GM19324 (cell line): ENCODE data around the gene KAZN.

ENCODE experiments used
- ATAC-seq: cut with Tn5 transposase; IDR thresholded peaks from one replicate; pipeline ENCODE4 v1.9.1; 2021; ENCODE audit warnings: mild to moderate bottlenecking, moderate library complexity; ENCODE audit not compliant: unreplicated experiment, low FRiP score

Gene KAZN

DNA sequence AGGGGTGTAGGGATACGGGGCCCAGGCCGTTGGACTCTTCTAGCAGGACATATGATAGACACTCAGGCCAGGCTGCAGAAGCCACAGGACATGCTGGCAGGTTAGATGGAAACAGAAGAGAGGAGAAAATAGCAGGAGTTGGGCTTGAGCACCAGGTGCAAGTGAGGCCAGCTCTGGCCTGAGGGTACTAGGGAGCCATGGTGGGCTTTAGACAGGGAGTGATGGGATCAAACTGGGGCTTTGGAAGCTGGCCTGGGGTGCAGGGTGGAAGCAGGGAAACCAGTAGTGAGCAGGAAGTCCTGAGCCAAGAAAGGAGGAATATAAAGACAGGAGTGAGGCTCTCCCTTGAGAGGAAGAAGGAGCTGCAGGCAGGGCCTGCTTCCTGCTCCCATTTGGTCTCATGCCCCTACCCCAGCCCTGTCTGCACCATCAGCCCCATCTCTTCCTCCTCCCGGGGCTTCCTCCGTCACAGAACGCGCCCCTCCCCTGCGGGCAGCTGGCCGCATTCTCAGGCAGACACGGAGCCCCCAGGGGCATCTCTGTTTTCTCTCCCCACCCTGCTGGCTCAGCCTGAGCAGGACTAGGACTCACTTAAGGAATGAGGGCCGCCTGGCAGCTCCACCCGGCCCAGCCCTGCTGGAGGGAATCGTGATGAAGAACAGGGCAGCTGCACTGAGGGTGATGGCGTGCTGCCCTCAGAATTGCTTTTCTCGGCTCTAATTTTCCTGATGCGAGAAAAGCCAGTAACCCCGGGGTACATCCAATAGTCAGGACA lies 389.5 kb downstream of the KAZN start:
- no peak for ATAC-seq

DNA sequence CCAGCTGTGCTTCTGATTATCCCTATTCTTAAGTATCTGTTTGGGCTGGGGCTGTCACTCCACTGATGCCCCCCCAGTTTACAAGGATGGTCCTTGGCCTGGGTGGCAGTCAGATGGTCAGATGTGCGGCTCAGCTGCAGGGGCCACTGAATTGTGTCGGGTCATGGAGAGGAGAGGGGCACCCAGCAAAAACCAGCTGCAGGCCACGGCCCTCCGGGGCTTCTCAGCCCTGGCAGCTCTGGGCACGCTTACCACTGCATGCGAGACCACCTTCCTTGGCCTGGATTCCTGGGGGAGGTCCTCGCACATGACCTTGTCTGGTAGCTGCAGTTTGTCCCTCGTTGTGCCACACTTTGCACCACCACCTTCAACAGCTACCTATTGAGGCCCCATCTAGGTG lies 390.2 kb downstream of the KAZN start:
- ATAC-seq: no peak

DNA sequence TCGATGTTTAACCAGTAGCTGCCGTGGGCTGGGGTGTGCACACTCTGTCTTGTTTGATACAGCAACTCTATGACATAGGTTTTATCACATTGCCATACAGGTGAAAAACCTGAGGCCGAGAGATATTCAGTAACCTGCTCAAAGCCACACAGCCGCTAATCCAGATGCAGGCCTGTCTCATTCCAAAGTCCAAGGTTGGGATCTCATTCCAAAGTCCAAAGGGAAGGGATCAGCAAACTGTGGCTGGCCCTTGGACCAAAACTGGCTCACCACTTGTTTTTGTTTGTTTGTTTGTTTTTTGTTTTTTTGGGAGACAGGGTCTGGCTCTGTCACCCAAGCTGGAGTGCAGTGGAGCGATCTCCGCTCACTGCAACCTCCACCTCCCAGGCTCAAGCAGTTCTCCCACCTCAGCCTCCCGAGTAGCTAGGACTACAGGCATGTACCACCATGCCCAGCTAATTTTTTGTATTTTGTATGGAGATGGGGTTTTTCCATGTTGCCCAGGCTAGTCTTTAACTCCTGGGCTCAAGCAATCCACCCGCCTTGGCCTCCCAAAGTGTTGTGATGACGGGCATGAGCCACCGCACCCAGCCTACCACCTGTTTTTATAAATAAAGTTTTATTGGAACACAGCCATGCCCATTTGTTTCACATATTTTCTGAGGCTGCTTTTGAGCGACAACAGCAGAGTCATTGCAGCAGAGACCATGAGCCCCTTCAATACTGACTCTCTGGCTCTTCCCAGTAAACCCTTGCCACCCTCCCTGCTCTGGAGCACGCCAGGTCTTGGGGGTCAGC lies 391.6 kb downstream of the KAZN start:
- ATAC-seq: no peak

DNA sequence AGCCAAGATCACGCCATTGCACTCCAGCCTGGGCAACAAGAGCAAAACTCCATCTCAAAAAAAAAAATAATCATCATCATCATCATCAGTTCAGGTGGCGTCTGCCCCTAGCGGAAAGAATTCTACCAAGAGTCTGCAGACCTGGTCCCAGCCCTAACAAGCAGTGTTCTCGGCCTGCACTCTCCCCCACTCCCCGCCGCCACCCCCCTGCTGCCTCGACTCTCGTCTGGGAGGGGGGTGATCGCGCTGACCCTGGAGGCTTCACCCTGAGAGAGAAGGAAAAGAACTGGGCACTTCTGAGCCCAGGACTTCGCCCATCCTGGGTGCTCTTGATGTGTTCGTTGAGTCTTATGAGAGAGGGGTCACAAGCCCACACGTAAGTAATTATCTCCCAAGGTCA lies 394.9 kb downstream of the KAZN start:
- no peak for ATAC-seq

GRCh38 chr1:14994148-14994547 lies 395.7 kb downstream of the KAZN start:
- ATAC-seq: no peak

GRCh38 chr1:14994841-14995437 lies 396.5 kb downstream of the KAZN start:
- no peak for ATAC-seq

GRCh38 chr1:14996133-14997050 lies 397.9 kb downstream of the KAZN start:
- ATAC-seq: no peak

DNA sequence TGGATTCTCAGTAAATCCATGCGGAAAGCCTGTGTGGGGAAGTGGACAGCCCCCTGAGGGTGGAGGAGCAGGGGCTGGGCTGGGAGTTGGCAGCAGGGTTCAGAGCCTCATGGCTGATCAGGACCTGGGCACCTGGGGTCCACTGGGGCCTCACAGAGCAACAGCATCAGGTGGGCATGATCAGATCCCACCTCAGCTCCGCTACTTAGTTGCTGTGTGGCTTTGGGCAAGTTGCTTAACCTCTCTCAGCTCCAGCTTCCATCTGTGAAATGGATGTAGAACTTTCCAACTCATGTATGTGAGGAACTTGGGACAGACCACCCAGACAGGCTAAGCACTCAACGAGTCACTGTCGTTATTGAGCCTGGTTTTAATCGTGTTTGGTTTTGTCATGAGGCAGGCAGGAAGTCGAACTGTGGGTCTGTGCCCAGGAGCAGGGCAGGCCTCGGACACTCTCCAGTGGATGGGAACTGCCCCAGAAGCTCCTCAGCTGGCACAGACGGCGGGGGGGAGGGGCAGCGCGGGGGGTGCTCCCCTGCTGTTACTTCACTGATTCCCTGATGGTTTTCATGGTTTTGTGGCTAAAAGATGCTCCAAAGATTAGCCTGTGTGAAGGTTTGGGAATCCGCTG lies 399.3 kb downstream of the KAZN start:
- ATAC-seq: no peak

GRCh38 chr1:14999441-14999840 lies 401.0 kb downstream of the KAZN start:
- ATAC-seq: no peak

DNA sequence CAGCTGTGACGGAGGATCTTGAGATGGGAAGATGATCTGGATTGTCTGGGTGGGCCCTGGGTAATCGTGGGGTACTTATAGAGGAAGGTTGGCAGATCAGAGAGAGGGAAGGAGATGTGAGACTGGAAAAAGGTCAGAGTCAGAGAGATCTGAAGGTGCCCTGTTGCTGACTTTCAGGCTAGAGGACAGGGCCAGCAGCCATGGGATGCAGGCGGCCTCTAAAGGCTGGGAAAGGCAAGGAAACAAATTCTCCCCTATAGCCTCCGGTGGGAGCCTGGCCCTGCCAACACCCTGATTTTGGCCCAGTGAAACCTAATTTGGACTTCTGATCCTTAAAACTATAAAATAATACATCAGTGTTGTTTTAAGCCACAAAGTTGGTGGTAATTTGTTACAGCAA lies 401.5 kb downstream of the KAZN start:
- no peak for ATAC-seq

GRCh38 chr1:15000671-15001070 lies 402.2 kb downstream of the KAZN start:
- no peak for ATAC-seq

GRCh38 chr1:15001317-15001915 lies 402.9 kb downstream of the KAZN start:
- no peak for ATAC-seq

DNA sequence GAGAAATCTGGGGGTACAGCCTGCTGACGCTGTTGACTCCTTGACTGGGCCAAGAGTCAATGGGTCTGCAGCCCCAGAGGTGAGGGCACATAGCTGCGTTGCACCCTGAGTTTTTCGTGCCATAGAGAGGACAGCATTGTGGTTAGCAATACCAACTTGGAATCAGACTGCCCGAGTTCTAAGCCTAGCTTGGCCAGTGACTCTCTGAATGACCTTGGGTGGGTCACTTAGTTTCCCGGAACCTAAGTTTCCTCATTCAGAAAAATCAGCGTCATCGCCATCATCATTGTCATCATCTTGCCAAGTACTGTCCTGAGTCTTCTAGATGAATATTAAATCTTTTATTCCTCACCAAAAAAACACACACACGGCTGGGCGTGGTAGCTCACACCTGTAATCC lies 403.8 kb downstream of the KAZN start:
- no peak for ATAC-seq

DNA sequence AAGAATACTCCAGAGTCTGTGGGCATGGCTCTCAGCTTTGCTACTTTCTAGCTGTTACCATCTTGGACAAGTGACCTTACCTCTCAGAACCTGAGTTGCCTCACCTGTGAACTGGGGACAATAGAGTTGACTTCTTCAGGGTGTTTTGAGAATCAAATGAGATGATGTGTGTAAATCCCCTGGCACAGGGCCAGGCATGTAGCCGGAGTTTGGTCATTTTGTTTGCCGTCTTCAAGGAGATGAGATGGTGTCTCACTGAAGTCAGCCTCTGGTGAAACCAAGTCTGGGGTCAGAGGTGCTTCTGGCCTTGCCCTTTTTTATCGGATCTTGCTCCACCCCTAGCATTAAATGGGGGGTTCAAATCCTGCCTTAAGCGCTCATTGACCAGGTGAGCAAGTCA lies 405.9 kb downstream of the KAZN start:
- ATAC-seq: no peak

DNA sequence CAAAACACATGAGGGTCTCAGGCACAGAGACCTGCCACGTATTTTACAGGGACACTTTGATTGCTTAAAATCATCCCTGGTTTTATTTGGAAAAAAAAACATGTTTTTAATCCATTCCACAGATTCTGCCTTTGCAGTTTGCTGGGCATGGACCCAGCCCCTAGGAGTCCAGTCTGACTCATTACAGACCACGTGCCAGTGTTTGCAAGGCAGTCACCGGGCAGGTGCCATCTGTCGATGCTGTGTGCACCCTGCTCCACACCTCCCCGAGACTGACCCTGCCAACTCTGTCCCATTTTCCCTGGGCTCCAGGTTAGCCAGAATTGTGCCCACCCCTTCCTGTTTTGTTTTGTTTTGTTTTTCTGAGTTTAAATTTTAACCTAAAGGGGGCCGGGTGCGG lies 406.6 kb downstream of the KAZN start:
- no peak for ATAC-seq

DNA sequence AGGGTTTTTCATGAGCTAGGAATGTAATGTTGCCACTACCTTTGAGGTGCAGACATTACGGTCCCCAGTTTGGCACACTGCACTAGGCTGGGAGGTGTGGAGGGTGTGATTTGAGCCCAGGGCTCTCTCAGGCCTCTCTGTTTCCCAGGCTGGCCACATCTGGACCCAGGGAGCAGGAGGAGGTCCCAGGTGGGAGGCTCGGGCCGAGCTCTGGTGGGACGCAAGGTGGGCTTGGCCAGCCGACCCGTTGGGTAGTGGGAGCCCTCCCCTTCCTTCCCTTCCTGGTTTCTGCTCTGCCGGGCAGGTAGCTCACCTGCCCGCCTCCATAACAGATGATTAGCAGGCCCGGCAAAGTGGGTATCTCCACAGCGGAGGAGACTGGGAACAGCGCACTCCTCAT lies 408.9 kb downstream of the KAZN start:
- no peak for ATAC-seq

DNA sequence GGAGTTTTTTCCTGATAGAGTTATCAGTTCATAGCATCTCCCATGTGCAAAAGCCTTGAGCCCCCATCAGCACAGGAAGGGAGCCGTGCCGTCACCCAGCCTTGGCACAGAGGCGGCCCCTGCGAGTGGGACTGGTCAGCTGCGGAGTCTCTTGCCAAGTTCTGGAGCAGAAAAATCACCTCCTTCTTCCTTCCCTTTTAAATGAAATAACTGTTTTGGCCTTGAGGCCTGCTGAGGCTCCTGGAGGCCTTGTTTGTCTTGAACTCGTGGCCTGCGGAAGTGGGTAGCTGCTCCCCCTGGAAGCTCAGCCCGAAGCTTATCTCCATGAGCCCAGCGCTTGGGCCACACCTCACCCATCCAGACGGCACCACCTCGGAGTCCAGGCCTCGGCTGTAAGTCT lies 409.4 kb downstream of the KAZN start:
- no peak for ATAC-seq

- no peak for ATAC-seq
Observed at GRCh38 chr1:15008783-15009729, 410.6 kb downstream of the KAZN start.

DNA sequence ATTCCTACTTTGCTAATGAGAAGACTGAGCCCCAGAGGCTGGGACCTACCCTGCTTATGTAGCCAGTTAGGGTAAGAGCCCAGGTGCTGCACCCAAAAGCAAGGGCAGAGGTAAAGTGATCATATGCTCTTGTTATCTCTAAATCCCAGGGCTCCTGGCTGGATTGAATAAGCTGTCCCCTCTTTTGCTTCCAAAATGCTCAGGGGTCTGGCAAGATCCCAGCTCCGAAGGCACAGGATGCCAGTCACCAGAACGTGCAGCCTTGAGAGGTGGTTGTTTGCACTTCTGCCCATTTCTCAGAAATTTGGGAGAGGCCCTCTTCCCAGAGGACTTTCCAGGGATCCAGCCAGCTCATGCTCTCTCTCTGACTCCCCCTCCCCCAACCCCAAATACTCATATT lies 412.7 kb downstream of the KAZN start:
- ATAC-seq: no peak
